ENCODE measurements around the gene SNRNP70.

The SNRNP70 gene

GRCh38 chr19:49064029-49064629 lies 21.1 kb upstream of the SNRNP70 start:
- no peak overlapping the region for H3K4me3 ChIP-seq
- TF ChIP-seq CTCF (IDR thresholded peaks at IDR 0.05): no peak
- no peak for DNase-seq (ENCODE audit: low spot score)
- no peak overlapping the region for H3K27ac ChIP-seq

GRCh38 chr19:49064768-49065611 lies 20.3 kb upstream of the SNRNP70 start, which contains the start of gene NTF4:
TSS of gene NTF4 (minus strand) at chr19:49064818. CDS start at chr19:49061997, 2,821 bp downstream.
- peak within 1 kb of the TSS; percentile 55 for H3K4me3 ChIP-seq
- TF ChIP-seq CTCF (IDR thresholded peaks at IDR 0.05): no peak
- H3K27ac ChIP-seq: no peak within 1 kb of the TSS
- DNase-seq (ENCODE audit: low spot score): no peak

GRCh38 chr19:49065905-49066512 lies 19.2 kb upstream of the SNRNP70 start:
- TF ChIP-seq CTCF (IDR thresholded peaks at IDR 0.05): no peak
- no peak for DNase-seq (ENCODE audit: low spot score)
- H3K27ac ChIP-seq: no peak overlapping the region

GRCh38 chr19:49067554-49067953 lies 17.7 kb upstream of the SNRNP70 start:
- TF ChIP-seq CTCF (IDR thresholded peaks at IDR 0.05): no peak
- H3K27ac ChIP-seq: no peak overlapping the region
- no peak for DNase-seq (ENCODE audit: low spot score)
- H3K4me3 ChIP-seq: no peak overlapping the region

More at GRCh38 chr19:49065905-49066512, 19.2 kb upstream of the SNRNP70 start:
- no peak overlapping the region for H3K4me3 ChIP-seq

- TF ChIP-seq CTCF (IDR thresholded peaks at IDR 0.05): no peak
- Histone ChIP-seq H3K27ac (no peak overlapping the region), H3K4me3 (no peak overlapping the region)
- DNase-seq (ENCODE audit: low spot score): no peak
Observed at GRCh38 chr19:49069026-49069425, 16.2 kb upstream of the SNRNP70 start.

GRCh38 chr19:49070416-49070815 lies 14.8 kb upstream of the SNRNP70 start:
- no peak for TF ChIP-seq CTCF (IDR thresholded peaks at IDR 0.05)
- no peak overlapping the region for H3K27ac ChIP-seq
- H3K4me3 ChIP-seq: no peak overlapping the region
- no peak for DNase-seq (ENCODE audit: low spot score)

Data from coronary artery (tissue), 2 donors.